ENCODE data around the gene KRT35.

The KRT35 gene

GRCh38 chr17:41464682-41465081 is 16.3 kb downstream of the KRT35 start:
- Histone ChIP-seq H3K9ac (ENCODE audit: low read depth, low read length) (no peak overlapping the region), H3K36me3 (ENCODE audit: insufficient read depth, low read depth, low read length) (no peaks in the 10 kb centered on the region), H3K9me3 (ENCODE audit: insufficient read depth, low read depth, low read length) (no peaks in the 10 kb centered on the region), H3K4me1 (ENCODE audit: insufficient read depth, low read length) (no peaks in the 10 kb centered on the region), H3K4me3 (ENCODE audit: low read length) (no peak overlapping the region), H3K27ac (ENCODE audit: low read length) (no peak overlapping the region), H3K27me3 (ENCODE audit: insufficient read depth, low read length) (no peaks in the 10 kb centered on the region)

DNA sequence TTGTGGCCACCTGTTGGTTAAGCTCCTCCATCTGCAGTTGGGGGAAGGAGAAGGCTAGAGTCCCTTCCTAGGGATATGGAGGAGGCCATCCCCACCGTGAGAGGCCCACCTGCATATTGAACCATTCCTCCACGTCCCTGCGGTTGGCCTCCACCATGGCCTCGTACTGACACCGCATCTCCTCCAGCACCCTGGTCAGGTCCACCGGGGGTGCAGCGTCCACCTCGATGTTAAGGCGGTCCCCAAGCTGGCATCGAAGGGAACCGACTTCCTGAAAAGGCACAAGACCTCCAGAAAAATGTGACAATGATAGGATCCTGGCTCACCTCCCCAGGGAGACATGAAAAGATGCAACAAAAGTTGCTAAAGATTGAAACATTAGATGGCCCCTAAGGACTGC is 16.8 kb downstream of the KRT35 start:
- no peak overlapping the region for H3K27ac ChIP-seq (ENCODE audit: low read length)
- no peaks in the 10 kb centered on the region for H3K9me3 ChIP-seq (ENCODE audit: insufficient read depth, low read depth, low read length)
- no peaks in the 10 kb centered on the region for H3K4me1 ChIP-seq (ENCODE audit: insufficient read depth, low read length)
- no peaks in the 10 kb centered on the region for H3K27me3 ChIP-seq (ENCODE audit: insufficient read depth, low read length)
- no peaks in the 10 kb centered on the region for H3K36me3 ChIP-seq (ENCODE audit: insufficient read depth, low read depth, low read length)
- H3K4me3 ChIP-seq (ENCODE audit: low read length) = no peak overlapping the region
- H3K9ac ChIP-seq (ENCODE audit: low read depth, low read length) = no peak overlapping the region

- H3K9ac ChIP-seq (ENCODE audit: low read depth, low read length) = no peak overlapping the region
Measured at GRCh38 chr17:41463746-41464145, 17.2 kb downstream of the KRT35 start.

DNA sequence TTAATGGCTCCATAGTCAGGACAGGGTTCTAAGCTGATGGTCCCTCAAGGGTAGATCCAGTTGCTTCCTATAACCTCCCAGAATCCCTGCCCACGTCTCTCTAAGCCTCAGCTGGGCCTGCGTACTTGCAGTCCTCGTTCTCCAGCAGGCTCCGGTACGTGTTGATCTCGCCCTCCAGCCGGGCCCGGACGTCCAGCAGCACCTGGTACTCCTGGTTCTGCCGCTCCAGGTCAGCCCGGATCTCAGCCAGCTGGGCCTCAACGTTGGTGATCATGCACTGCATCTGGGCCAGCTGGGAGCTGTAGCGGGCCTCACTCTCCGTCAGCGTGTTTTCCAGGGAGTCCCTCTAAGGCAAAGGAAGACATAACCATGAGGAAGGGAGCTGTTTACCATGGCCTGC is 18.2 kb downstream of the KRT35 start:
- Histone ChIP-seq H3K4me3 (ENCODE audit: low read length) (no peak overlapping the region), H3K9me3 (ENCODE audit: insufficient read depth, low read depth, low read length) (no peaks in the 10 kb centered on the region), H3K9ac (ENCODE audit: low read depth, low read length) (no peak overlapping the region), H3K4me1 (ENCODE audit: insufficient read depth, low read length) (no peaks in the 10 kb centered on the region), H3K27me3 (ENCODE audit: insufficient read depth, low read length) (no peaks in the 10 kb centered on the region), H3K27ac (ENCODE audit: low read length) (no peak overlapping the region), H3K36me3 (ENCODE audit: insufficient read depth, low read depth, low read length) (no peaks in the 10 kb centered on the region)

More at GRCh38 chr17:41463746-41464145, 17.2 kb downstream of the KRT35 start:
- no peak overlapping the region for H3K4me3 ChIP-seq (ENCODE audit: low read length)
- H3K27me3 ChIP-seq (ENCODE audit: insufficient read depth, low read length) = no peaks in the 10 kb centered on the region
- H3K36me3 ChIP-seq (ENCODE audit: insufficient read depth, low read depth, low read length) = no peaks in the 10 kb centered on the region
- no peak overlapping the region for H3K27ac ChIP-seq (ENCODE audit: low read length)
- H3K4me1 ChIP-seq (ENCODE audit: insufficient read depth, low read length) = no peaks in the 10 kb centered on the region
- H3K9me3 ChIP-seq (ENCODE audit: insufficient read depth, low read depth, low read length) = no peaks in the 10 kb centered on the region

DNA sequence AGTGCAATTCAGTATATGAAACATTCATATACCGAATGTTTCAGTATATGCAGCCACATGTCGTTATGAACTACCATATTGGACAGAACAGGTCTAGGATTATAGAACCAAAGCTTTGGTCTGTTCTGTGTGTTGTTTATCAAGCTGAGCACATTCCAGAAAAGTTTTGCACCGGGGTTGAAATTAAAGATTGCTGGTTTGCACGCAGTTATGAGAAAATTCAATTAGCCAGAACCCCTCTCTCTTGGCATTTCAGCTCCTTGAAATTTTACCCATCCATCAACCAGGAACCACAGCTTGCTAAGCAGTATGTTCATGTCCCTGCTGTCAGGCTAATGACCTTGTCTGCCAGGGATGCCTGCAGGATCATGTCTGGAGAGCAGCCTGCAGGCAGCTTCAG is 23.3 kb downstream of the KRT35 start:
- H3K36me3 ChIP-seq (ENCODE audit: insufficient read depth, low read depth, low read length) = no peaks in the 10 kb centered on the region
- no peaks in the 10 kb centered on the region for H3K27me3 ChIP-seq (ENCODE audit: insufficient read depth, low read length)

GRCh38 chr17:41456204-41456603 is 24.7 kb downstream of the KRT35 start:
- H3K36me3 ChIP-seq (ENCODE audit: insufficient read depth, low read depth, low read length) = no peaks in the 10 kb centered on the region
- no peak overlapping the region for H3K9ac ChIP-seq (ENCODE audit: low read depth, low read length)
- no peak overlapping the region for H3K27ac ChIP-seq (ENCODE audit: low read length)
- no peaks in the 10 kb centered on the region for H3K27me3 ChIP-seq (ENCODE audit: insufficient read depth, low read length)
- H3K9me3 ChIP-seq (ENCODE audit: insufficient read depth, low read depth, low read length) = no peaks in the 10 kb centered on the region; the same call in 1 of the 2 replicates
- no peak overlapping the region for H3K4me3 ChIP-seq (ENCODE audit: low read length)
- no peaks in the 10 kb centered on the region for H3K4me1 ChIP-seq (ENCODE audit: insufficient read depth, low read length)

More for the DNA sequence above, 23.3 kb downstream of the KRT35 start:
- no peaks in the 10 kb centered on the region for H3K9me3 ChIP-seq (ENCODE audit: insufficient read depth, low read depth, low read length)
- H3K9ac ChIP-seq (ENCODE audit: low read depth, low read length) = no peak overlapping the region
- no peaks in the 10 kb centered on the region for H3K4me1 ChIP-seq (ENCODE audit: insufficient read depth, low read length)
- no peak overlapping the region for H3K4me3 ChIP-seq (ENCODE audit: low read length)
- H3K27ac ChIP-seq (ENCODE audit: low read length) = no peak overlapping the region

GRCh38 chr17:41455236-41455635 is 25.7 kb downstream of the KRT35 start:
- no peaks in the 10 kb centered on the region for H3K27me3 ChIP-seq (ENCODE audit: insufficient read depth, low read length)
- no peak overlapping the region for H3K4me3 ChIP-seq (ENCODE audit: low read length)
- no peak overlapping the region for H3K9ac ChIP-seq (ENCODE audit: low read depth, low read length)
- H3K9me3 ChIP-seq (ENCODE audit: insufficient read depth, low read depth, low read length) = no peaks in the 10 kb centered on the region; the same call in 1 of the 2 replicates
- no peaks in the 10 kb centered on the region for H3K4me1 ChIP-seq (ENCODE audit: insufficient read depth, low read length)
- no peak overlapping the region for H3K27ac ChIP-seq (ENCODE audit: low read length)
- no peaks in the 10 kb centered on the region for H3K36me3 ChIP-seq (ENCODE audit: insufficient read depth, low read depth, low read length)

DNA sequence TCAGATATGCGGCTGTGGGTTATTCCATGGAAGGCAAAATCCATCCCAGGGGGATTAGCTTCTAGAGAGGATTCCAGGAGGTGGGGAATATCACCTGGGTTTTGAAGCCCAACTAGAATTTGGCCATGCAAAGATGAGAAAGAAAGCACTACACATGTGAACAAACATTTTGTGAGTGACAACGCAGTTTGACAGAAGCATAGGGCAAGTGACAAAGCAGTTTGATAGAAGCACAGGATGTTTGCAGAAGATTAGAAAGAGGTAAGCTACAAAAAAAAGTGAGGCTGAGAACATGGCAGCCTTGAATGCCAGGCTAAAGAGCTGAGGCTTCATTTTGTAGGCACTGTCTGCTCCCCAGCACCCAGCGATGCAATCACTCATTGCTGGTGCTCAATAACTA is 27.9 kb downstream of the KRT35 start:
- Histone ChIP-seq H3K27ac (ENCODE audit: low read length) (no peak overlapping the region), H3K9me3 (ENCODE audit: insufficient read depth, low read depth, low read length) (no peaks in the 10 kb centered on the region; the same call in 1 of the 2 replicates), H3K27me3 (ENCODE audit: insufficient read depth, low read length) (no peaks in the 10 kb centered on the region), H3K4me3 (ENCODE audit: low read length) (no peak overlapping the region), H3K4me1 (ENCODE audit: insufficient read depth, low read length) (no peaks in the 10 kb centered on the region), H3K36me3 (ENCODE audit: insufficient read depth, low read depth, low read length) (no peaks in the 10 kb centered on the region), H3K9ac (ENCODE audit: low read depth, low read length) (no peak overlapping the region)

DNA sequence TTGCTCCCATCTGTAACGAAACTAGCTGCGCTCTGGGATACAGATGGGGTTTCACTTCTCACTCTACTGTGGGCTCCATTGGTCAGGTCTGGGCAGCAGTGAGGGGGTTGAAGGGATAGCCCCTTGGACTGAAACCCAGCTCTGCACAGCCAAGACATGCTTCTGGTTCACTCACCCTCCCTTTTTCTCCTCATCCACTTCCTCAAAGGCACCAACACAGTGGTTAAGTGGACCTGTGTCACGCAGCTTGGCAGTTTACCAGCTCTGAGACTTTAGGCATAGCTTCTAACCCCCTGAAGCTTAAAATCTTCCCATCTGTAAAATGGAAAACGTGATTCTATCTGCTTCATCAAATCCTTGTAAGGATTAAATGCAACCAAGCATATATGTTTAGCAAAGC is 28.7 kb downstream of the KRT35 start:
- H3K9ac ChIP-seq (ENCODE audit: low read depth, low read length) = no peak overlapping the region
- no peaks in the 10 kb centered on the region; the same call in 1 of the 2 replicates for H3K9me3 ChIP-seq (ENCODE audit: insufficient read depth, low read depth, low read length)
- no peak overlapping the region for H3K27ac ChIP-seq (ENCODE audit: low read length)
- H3K27me3 ChIP-seq (ENCODE audit: insufficient read depth, low read length) = no peaks in the 10 kb centered on the region
- no peak overlapping the region for H3K4me3 ChIP-seq (ENCODE audit: low read length)
- H3K36me3 ChIP-seq (ENCODE audit: insufficient read depth, low read depth, low read length) = no peaks in the 10 kb centered on the region
- H3K4me1 ChIP-seq (ENCODE audit: insufficient read depth, low read length) = no peaks in the 10 kb centered on the region

- no peaks in the 10 kb centered on the region; the same call in 1 of the 2 replicates for H3K9me3 ChIP-seq (ENCODE audit: insufficient read depth, low read depth, low read length)
- no peaks in the 10 kb centered on the region for H3K27me3 ChIP-seq (ENCODE audit: insufficient read depth, low read length)
- H3K9ac ChIP-seq (ENCODE audit: low read depth, low read length) = no peak overlapping the region
- no peak overlapping the region for H3K4me3 ChIP-seq (ENCODE audit: low read length)
- H3K36me3 ChIP-seq (ENCODE audit: insufficient read depth, low read depth, low read length) = no peaks in the 10 kb centered on the region
- H3K27ac ChIP-seq (ENCODE audit: low read length) = no peak overlapping the region
- no peaks in the 10 kb centered on the region for H3K4me1 ChIP-seq (ENCODE audit: insufficient read depth, low read length)
Measured at GRCh38 chr17:41451154-41451728, 29.7 kb downstream of the KRT35 start.

DNA sequence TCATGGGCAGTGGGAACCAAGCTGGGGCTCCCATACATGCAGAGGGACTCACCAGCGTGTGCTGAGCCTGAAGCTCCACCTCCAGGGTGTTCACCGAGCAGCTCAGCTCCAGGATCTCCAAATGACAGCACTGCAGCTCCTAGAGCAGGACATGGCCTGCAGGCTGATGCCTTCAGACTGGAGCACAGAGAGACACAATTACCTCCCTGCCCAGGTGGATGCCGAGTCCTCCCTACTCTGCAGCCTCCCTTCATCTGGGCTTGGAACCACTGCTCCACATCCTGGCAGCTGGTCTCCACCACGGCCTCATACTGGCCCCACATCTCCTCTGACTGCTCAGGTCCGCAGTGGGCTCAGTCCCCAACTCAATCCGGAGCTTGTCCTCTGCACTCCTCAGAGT is 31.9 kb downstream of the KRT35 start:
- Histone ChIP-seq H3K36me3 (ENCODE audit: insufficient read depth, low read depth, low read length) (no peaks in the 10 kb centered on the region), H3K27me3 (ENCODE audit: insufficient read depth, low read length) (no peaks in the 10 kb centered on the region), H3K27ac (ENCODE audit: low read length) (no peak overlapping the region), H3K4me1 (ENCODE audit: insufficient read depth, low read length) (no peaks in the 10 kb centered on the region), H3K9me3 (ENCODE audit: insufficient read depth, low read depth, low read length) (no peaks in the 10 kb centered on the region; the same call in 1 of the 2 replicates), H3K9ac (ENCODE audit: low read depth, low read length) (no peak overlapping the region), H3K4me3 (ENCODE audit: low read length) (no peak overlapping the region)

DNA sequence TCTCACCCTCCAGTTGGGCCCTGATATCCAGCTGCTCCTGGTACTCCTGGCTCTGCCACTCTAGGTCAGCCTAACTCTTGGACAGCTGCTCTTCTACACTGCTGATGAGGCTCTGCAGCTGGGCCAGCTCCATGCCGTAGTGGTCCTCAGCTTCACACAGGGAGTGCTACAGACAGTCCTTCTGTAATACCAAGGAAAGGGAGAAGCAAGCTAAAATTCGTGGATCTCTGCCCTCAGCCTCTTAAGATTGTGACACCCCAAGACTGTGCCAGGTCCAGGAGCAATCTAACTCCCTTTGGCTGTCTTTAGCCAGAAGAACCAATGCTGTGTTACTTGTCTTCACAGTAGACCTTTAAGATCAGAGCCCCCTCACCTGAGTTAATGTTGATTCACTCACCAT is 32.4 kb downstream of the KRT35 start:
- Histone ChIP-seq H3K27ac (ENCODE audit: low read length) (no peak overlapping the region), H3K27me3 (ENCODE audit: insufficient read depth, low read length) (no peaks in the 10 kb centered on the region), H3K9ac (ENCODE audit: low read depth, low read length) (no peak overlapping the region), H3K4me1 (ENCODE audit: insufficient read depth, low read length) (no peaks in the 10 kb centered on the region), H3K36me3 (ENCODE audit: insufficient read depth, low read depth, low read length) (no peaks in the 10 kb centered on the region), H3K9me3 (ENCODE audit: insufficient read depth, low read depth, low read length) (no peaks in the 10 kb centered on the region; the same call in 1 of the 2 replicates), H3K4me3 (ENCODE audit: low read length) (no peak overlapping the region)

Data from iPS-20b (cell line).